PC-9 (cell line): ENCODE results near the gene RIMOC1. TPM values are rescaled to one million over a fixed set of nuclear protein-coding genes. Genes with fewer than 3 reads are reported as not detected.

Source experiments
- BruUV-seq: library from RNA; stranded (reverse); fragments of 400-500 nt; replicated peaks from 2 replicates; lab custom pipeline; 2021; lab: Mats Ljungman, UMichigan
- CTCF ChIA-PET: fragments of 300-600 bp; sonication (Branson Sonifier 250); formaldehyde crosslinking; loops from one replicate; lab custom pipeline; 2022; ENCODE audit warnings: antibody characterized with exemption; lab: Charles Lee
- POLR2A ChIA-PET: fragments of 300-600 bp; sonication (Branson Sonifier 250); formaldehyde crosslinking; loops from one replicate; lab custom pipeline; 2022; ENCODE audit warnings: antibody characterized with exemption; ENCODE audit not compliant: unreplicated experiment; lab: Charles Lee
- DNase-seq, 2 experiments: peaks; one replicate each; pipeline versions ENCODE4 v3.0.0 to v3.0.0-alpha.2; 2015 to 2022; ENCODE audit warnings: mixed read lengths in 1 of 2
- H2AFZ ChIP-seq: fragments of 200-600 bp; sonication (generic); 2 replicates; pipeline ENCODE4 v1.8.1; 2017; ENCODE audit warnings: antibody characterized with exemption
- H3F3A ChIP-seq: fragments of 200-600 bp; sonication (generic); 2 replicates; pipeline ENCODE4 v1.8.1; 2017; ENCODE audit warnings: antibody characterized with exemption, mild to moderate bottlenecking, low read depth; ENCODE audit not compliant: insufficient read depth
- H3K27ac ChIP-seq: fragments of 200-600 bp; sonication (generic); 2 replicates; pipeline ENCODE4 v1.6.1; 2016; ENCODE audit warnings: mixed run types
- H3K27me3 ChIP-seq: fragments of 200-600 bp; sonication (generic); 2 replicates; pipeline ENCODE4 v1.6.1; 2016; ENCODE audit warnings: low read depth, mixed run types; ENCODE audit not compliant: insufficient read depth
- H3K36me3 ChIP-seq: fragments of 200-600 bp; sonication (generic); 2 replicates; pipeline ENCODE4 v1.6.1; 2016; ENCODE audit warnings: low read depth, mixed run types
- H3K4me1 ChIP-seq: fragments of 200-600 bp; sonication (generic); replicated peaks from 2 replicates; pipeline ENCODE4 v1.6.1; 2016; ENCODE audit warnings: mixed run types; ENCODE audit not compliant: insufficient read depth
- H3K4me2 ChIP-seq: fragments of 200-600 bp; sonication (generic); 2 replicates; pipeline ENCODE4 v1.6.1; 2017; ENCODE audit warnings: mixed run types
- H3K4me3 ChIP-seq: fragments of 200-600 bp; sonication (generic); 2 replicates; pipeline ENCODE4 v1.6.1; 2016; ENCODE audit warnings: mixed run types
- H3K79me2 ChIP-seq: fragments of 200-600 bp; sonication (generic); 2 replicates; pipeline ENCODE4 v1.6.1; 2017; ENCODE audit warnings: low read depth, mixed run types
- H3K9me2 ChIP-seq: fragments of 200-600 bp; sonication (generic); 2 replicates; pipeline ENCODE4 v1.8.1; 2017; ENCODE audit warnings: mild to moderate bottlenecking; ENCODE audit not compliant: insufficient read depth
- H3K9me3 ChIP-seq: fragments of 200-600 bp; sonication (generic); 2 replicates; pipeline ENCODE4 v1.8.1; 2016; ENCODE audit warnings: low read depth; ENCODE audit not compliant: insufficient read depth
- H4K20me1 ChIP-seq: fragments of 200-600 bp; sonication (generic); 2 replicates; pipeline ENCODE4 v1.8.1; 2017; ENCODE audit not compliant: insufficient read depth
- EZH2 ChIP-seq: fragments of 200-600 bp; sonication (generic); IDR thresholded peaks from 2 replicates; pipeline ENCODE4 v1.8.0; 2017; ENCODE audit warnings: antibody characterized with exemption, low read depth
- intact Hi-C: fragments of 100-400 bp; cut with micrococcal nuclease; formaldehyde crosslinking; loops from one replicate; pipeline ENCODE4 v1.10.0; 2022; ENCODE audit not compliant: unreplicated experiment
- total RNA-seq: library from RNA; stranded (reverse); gene quantifications from 2 replicates; pipeline ENCODE4 v1.2.3, GENCODE V29; 2021
- TF ChIP-seq, protein P1 (sequence below): fragments of 200-600 bp; sonication (generic); conservative IDR thresholded peaks from 2 replicates; pipeline ENCODE4 v1.6.1; 2017; ENCODE audit warnings: mixed run types, antibody characterized with exemption, mild to moderate bottlenecking, moderate library complexity

The RIMOC1 gene
- total RNA-seq, 1 experiment from 2014 or later, result 68.6 TPM

DNA sequence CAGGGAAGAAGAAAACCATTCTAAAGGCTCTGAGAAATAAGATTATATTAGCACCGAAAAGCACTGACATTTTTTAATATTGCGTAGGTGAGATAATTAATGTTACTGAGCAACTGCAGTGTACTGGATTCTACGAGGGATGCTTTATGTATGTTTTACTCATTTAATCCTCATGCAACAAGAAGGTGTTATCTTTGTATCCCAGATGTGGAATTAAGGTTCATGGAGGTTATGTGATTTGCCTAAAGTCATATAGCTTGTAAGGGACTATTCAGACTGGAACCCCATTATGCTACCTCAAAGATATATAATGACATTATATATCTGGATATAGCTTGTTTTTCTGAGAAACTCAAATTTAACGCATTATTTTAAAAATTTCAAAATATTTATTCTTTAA lies 23.5 kb downstream of the RIMOC1 start:
- Histone ChIP-seq H3K4me3 (no peak overlapping the region), H3F3A (0 out of 2 replicates have a peak, but pooled peaks cover 9% of the 10 kb centered on the region), H3K4me2 (no peak overlapping the region), H3K4me1 (peaks cover 14% of the 10 kb centered on the region; the same call in 1 of the 2 replicates), H2AFZ (no peak overlapping the region), H3K9me3 (no peaks in the 10 kb centered on the region; the same call in 1 of the 2 replicates), H3K27me3 (no peaks in the 10 kb centered on the region), H4K20me1 (no peaks in the 10 kb centered on the region; the same call in 1 of the 2 replicates), H3K36me3 (no peaks in the 10 kb centered on the region), H3K27ac (no peak overlapping the region), H3K9me2 (no peaks in the 10 kb centered on the region; the same call in 1 of the 2 replicates), H3K79me2 (no peaks in the 10 kb centered on the region)
- intact Hi-C loops, result loop anchor here (5.0 to 10.0 kb wide), 2 partner anchors 960 to 1117 kb away; partner anchors contain the start of gene ANXA2R
- TF ChIP-seq EZH2, result no peak
- TF ChIP-seq, protein P1, sequence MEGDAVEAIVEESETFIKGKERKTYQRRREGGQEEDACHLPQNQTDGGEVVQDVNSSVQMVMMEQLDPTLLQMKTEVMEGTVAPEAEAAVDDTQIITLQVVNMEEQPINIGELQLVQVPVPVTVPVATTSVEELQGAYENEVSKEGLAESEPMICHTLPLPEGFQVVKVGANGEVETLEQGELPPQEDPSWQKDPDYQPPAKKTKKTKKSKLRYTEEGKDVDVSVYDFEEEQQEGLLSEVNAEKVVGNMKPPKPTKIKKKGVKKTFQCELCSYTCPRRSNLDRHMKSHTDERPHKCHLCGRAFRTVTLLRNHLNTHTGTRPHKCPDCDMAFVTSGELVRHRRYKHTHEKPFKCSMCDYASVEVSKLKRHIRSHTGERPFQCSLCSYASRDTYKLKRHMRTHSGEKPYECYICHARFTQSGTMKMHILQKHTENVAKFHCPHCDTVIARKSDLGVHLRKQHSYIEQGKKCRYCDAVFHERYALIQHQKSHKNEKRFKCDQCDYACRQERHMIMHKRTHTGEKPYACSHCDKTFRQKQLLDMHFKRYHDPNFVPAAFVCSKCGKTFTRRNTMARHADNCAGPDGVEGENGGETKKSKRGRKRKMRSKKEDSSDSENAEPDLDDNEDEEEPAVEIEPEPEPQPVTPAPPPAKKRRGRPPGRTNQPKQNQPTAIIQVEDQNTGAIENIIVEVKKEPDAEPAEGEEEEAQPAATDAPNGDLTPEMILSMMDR, result no peak
- POLR2A ChIA-PET, result interaction anchor here (0.6 kb wide), 2 partner anchors 513 to 985 kb away, joined by 3 to 8 read pairs; no protein-coding TSS in a partner anchor
- no TSS peak for BruUV-seq
- CTCF ChIA-PET, result no interaction called here
- no peak for DNase-seq

DNA sequence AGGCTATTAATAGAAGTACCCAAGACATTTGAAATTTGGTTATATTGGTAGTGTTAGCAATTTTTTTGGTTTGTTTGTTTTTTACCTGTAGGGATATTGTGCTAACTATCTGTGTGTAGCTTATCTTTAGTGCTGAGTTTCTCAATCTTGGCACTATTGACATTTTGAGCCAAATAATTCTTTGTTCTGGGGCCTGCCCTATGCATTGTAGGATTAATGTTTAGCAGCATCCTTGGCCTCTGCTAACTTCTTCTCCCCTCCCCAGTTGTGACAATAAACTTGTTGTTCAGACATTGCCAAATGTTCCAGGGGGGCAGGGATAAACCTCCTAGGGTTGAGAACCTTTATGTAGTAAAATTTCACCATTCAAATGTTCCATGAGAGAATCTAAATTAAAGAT lies 24.9 kb downstream of the RIMOC1 start:
- Histone ChIP-seq H3K4me1 (peaks cover 14% of the 10 kb centered on the region; the same call in 1 of the 2 replicates), H3K36me3 (no peaks in the 10 kb centered on the region), H3K9me3 (no peaks in the 10 kb centered on the region; the same call in 1 of the 2 replicates), H3K4me3 (no peak overlapping the region), H3K27me3 (no peaks in the 10 kb centered on the region), H4K20me1 (no peaks in the 10 kb centered on the region; the same call in 1 of the 2 replicates), H3F3A (0 out of 2 replicates have a peak, but pooled peaks cover 9% of the 10 kb centered on the region), H2AFZ (no peak overlapping the region), H3K27ac (no peak overlapping the region), H3K9me2 (no peaks in the 10 kb centered on the region; the same call in 1 of the 2 replicates), H3K4me2 (no peak overlapping the region), H3K79me2 (no peaks in the 10 kb centered on the region)
- intact Hi-C loops, result loop anchor here (5.0 to 10.0 kb wide), 2 partner anchors 958 to 1116 kb away; partner anchors contain the start of gene ANXA2R
- DNase-seq, result no peak
- no TSS peak for BruUV-seq
- no peak for TF ChIP-seq EZH2
- TF ChIP-seq, protein P1, result no peak
- ChIA-PET CTCF (no interaction called here), POLR2A (interaction anchor here (0.7 kb wide), 1 partner anchor 135 kb away, joined by 5 read pairs; no protein-coding TSS in a partner anchor)

DNA sequence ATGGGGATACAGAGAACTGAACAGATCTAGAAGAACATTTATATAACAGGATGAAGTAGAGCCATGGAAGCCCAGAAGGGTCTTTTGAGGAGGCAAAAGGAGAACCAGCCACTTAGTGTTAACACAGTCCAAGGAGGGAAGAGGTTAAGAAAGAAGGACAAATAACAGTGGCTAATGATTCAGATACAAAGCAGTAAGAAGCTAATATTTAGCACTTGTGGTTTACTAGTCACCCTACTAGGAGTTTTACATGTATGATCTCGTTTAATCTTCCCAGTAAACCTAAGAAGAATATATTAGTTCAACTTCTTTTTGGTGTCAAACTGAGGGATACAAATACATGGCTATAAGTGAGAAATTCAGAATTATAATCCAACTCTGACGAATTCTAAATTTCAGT lies 28.6 kb downstream of the RIMOC1 start:
- H3K4me3 ChIP-seq, result no peak overlapping the region
- H4K20me1 ChIP-seq, result no peaks in the 10 kb centered on the region
- no peak overlapping the region for H3K4me2 ChIP-seq
- BruUV-seq, result no TSS peak
- CTCF ChIA-PET, result interaction anchor here (0.6 kb wide), 1 partner anchor 15 kb away, joined by 11 read pairs; no protein-coding TSS in a partner anchor
- no peaks in the 10 kb centered on the region; the same call in 1 of the 2 replicates for H3K9me3 ChIP-seq
- no peaks in the 10 kb centered on the region for H3K4me1 ChIP-seq
- TF ChIP-seq EZH2, result no peak
- TF ChIP-seq, protein P1, result no peak
- H3F3A ChIP-seq, result no peaks in the 10 kb centered on the region
- intact Hi-C loops, result no loop called here
- no peaks in the 10 kb centered on the region for H3K27me3 ChIP-seq
- POLR2A ChIA-PET, result no interaction called here
- H3K27ac ChIP-seq, result no peak overlapping the region
- no peaks in the 10 kb centered on the region for H3K36me3 ChIP-seq
- H2AFZ ChIP-seq, result no peak overlapping the region
- H3K79me2 ChIP-seq, result no peaks in the 10 kb centered on the region
- H3K9me2 ChIP-seq, result no peaks in the 10 kb centered on the region; the same call in 1 of the 2 replicates
- no peak for DNase-seq
